SH-SY5Y (cell line): ENCODE results near the gene MACO1.

Source experiments
- GATA2 ChIP-seq: IDR thresholded peaks from 2 replicates; pipeline ENCODE4 v1.6.1; 2011; ENCODE audit warnings: mild to moderate bottlenecking, low read depth, low read length
- GATA3 ChIP-seq: IDR thresholded peaks from 2 replicates; pipeline ENCODE4 v1.6.1; 2011; ENCODE audit warnings: low read depth, mild to moderate bottlenecking, low read length, moderate library complexity

- TF ChIP-seq GATA2 (no peak), GATA3 (no peak)
Measured at GRCh38 chr1:25487628-25488027, 56.9 kb downstream of the MACO1 start.
